Stomach (tissue), 4 donors: Measurements from ENCODE around the gene SMAD4.

ENCODE experiments used
- EP300 ChIP-seq: sonication (generic); formaldehyde crosslinking; IDR thresholded peaks from one replicate; pipeline ENCODE4 v1.6.1; 2017; ENCODE audit warnings: antibody characterized with exemption
- POLR2A ChIP-seq, 4 donors: fragments of 450-650 bp; IDR thresholded peaks; one replicate each; pipeline ENCODE4 v1.6.1; 2016; ENCODE audit warnings: antibody characterized with exemption in 4 of 4, control low read depth in 2 of 4, mild to moderate bottlenecking in 1 of 4, moderate library complexity in 1 of 4
- POLR2AphosphoS5 ChIP-seq, 3 donors: sonication (generic); formaldehyde crosslinking; IDR thresholded peaks; one replicate each; pipeline ENCODE4 v1.6.1; 2016; ENCODE audit warnings: antibody characterized with exemption in 3 of 3
- TF ChIP-seq, protein P1 (sequence below), 7 experiments: fragments of 450-650 bp in 4 of 7; fragments of 200-600 bp in 3 of 7; sonication (generic) in 3 of 7; IDR thresholded peaks; one replicate each; pipeline ENCODE4 v1.5.1; 2016 to 2019; ENCODE audit warnings: antibody characterized with exemption in 7 of 7, control low read depth in 2 of 7, mild to moderate bottlenecking in 1 of 7

- TF ChIP-seq, protein P1, sequence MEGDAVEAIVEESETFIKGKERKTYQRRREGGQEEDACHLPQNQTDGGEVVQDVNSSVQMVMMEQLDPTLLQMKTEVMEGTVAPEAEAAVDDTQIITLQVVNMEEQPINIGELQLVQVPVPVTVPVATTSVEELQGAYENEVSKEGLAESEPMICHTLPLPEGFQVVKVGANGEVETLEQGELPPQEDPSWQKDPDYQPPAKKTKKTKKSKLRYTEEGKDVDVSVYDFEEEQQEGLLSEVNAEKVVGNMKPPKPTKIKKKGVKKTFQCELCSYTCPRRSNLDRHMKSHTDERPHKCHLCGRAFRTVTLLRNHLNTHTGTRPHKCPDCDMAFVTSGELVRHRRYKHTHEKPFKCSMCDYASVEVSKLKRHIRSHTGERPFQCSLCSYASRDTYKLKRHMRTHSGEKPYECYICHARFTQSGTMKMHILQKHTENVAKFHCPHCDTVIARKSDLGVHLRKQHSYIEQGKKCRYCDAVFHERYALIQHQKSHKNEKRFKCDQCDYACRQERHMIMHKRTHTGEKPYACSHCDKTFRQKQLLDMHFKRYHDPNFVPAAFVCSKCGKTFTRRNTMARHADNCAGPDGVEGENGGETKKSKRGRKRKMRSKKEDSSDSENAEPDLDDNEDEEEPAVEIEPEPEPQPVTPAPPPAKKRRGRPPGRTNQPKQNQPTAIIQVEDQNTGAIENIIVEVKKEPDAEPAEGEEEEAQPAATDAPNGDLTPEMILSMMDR (IDR thresholded peaks at IDR 0.05), result no peak
- TF ChIP-seq POLR2AphosphoS5 (IDR thresholded peaks at IDR 0.05) (no peak), EP300 (no peak), POLR2A (IDR thresholded peaks at IDR 0.05) (no peak)
These were observed 39.9 kb downstream of the SMAD4 start for GRCh38 chr18:51069885-51070284.
